A172 (cell line): ENCODE measurements around the gene INPP5A. TPM values are rescaled to one million over a fixed set of nuclear protein-coding genes. Genes with fewer than 3 reads are reported as not detected.
"Not testable (repeated sequence)": the region's sequence is repeated elsewhere in the genome, so short reads cannot be mapped to it uniquely, and the experiment has no call there.

Experiments
- DNase-seq: peaks from one replicate; pipeline ENCODE4 v3.0.0-alpha.2; 2015; ENCODE audit warnings: low spot score
- total RNA-seq: library from RNA; depleted of rRNA; stranded (reverse); fragments of >200 nt; shearing (Covaris generic); gene quantifications from 2 replicates; pipeline ENCODE4 v1.2.3, GENCODE V29; 2014

Gene INPP5A
- total RNA-seq, 1 experiment from 2014 or later: 13.1 TPM

DNA sequence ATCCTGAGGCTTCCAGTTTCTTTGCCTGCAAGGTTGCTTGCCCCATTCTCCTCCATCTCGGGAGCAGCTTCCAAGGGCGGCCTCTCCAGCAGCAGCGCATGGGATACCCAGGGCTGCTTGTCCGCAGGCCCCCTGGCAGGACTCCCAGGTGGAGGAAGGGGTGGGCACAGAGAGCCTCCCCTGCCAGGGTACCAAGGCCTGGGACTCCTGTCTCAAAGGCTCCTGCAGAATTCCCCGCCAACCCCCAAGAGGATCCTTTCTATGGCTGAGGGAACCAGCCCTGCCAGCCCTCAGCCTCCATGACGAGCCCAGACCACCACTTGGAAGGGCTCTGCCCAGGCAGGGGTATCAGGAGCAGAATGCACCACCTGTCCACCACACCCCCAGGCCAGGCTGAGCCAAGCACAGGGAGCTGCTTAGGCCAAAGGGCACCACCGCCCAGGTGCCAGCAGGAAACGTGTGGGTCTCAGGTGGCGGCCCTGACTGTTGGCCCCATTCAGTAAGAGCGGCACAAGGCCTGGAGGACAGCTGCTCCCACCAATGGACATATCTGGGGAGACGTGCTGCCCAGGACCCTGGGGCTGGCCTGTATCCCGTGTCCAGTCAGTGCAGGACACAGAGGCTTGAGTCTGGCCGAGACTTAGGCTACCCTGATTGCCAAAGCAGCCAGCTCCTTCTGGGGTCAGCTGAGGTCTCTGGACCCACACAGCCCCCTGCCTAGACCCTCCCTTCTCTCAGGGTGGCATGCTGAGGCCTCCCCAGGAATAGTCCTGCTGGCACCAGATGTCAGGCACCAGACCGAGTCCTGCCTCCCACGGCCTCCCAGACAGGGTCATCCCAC lies 33.8 kb upstream of the INPP5A start:
- DNase-seq: no peak

DNA sequence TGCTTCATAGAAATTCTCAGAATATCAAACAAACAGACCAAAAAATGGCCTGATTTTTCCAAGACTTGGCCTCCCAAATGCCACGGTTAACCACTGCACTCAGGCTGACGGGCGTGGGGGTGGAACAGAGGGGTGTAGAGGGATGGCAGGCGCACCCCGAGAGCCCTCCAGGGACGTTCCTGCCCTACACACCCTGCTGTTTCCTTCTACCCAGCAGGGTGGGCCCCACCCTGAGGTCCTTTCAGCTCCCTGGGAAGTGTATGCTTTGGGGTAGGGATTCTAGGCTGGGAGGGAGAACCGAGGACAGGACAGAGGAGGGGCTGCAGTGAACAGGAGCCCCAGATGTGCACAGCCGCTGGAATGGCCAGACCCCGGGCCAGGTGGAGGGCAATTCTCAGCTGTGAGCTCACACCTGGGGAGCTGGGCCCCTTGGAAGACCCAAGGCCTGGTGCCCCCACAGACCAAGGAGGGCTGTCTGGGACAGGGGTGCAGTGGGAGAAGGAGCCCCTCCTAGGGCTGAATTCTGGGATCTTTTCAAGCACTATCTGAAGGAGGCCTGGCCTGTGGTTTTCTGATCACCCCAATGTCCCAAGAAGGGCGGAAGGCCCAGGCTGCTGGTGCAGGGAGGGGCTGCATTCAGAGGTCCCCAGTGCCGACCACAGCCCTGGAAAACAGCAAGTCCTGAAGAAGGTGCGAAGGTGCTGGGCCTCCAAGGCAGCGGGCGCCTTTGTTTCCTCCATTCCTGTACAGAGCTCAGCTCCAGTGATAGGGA lies 32.9 kb upstream of the INPP5A start:
- DNase-seq: no peak

DNA sequence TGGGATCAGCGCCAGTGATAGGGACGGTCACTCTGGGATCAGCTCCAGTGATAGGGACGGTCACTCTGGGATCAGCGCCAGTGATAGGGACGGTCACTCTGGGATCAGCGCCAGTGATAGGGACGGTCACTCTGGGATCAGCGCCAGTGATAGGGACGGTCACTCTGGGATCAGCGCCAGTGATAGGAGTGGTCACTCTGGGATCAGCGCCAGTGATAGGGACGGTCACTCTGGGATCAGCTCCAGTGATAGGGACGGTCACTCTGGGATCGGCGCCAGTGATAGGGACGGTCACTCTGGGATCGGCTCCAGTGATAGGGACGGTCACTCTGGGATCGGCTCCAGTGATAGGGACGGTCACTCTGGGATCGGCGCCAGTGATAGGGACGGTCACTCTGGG lies 32.0 kb upstream of the INPP5A start:
- DNase-seq: not testable (repeated sequence)

DNA sequence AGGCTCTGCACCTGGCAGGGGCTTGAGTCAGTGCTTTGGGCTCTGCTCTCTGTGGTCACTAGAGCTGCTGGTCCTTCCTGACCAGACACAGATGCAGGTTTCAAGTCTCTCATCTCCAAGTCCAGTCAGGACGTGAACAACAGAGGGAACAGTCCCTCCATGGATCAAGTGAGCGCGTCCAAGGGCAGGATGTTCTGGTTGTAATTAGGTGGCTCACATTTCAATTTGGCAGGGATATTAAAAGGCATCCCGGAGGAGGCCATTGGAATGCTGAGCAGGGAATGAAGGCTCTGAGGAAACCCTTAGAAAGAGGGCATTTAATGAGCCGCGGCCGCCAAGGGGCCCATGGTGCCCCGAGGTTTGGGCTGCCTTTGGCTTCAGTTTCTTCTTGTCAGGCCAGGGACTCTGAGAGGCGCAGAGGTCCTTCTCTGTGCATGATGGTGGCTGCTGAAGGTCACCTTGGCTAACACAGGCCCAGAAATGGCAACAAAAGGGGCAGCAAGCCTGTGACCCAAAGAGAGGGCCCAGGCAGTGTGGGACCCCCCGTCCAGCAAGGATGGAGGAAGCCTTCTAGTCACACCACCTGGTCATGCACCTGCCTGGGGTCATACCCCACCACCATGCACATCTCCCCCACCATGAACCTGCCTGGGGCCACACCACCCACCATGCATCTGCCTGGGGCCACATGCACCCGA lies 30.7 kb upstream of the INPP5A start:
- DNase-seq: no peak

DNA sequence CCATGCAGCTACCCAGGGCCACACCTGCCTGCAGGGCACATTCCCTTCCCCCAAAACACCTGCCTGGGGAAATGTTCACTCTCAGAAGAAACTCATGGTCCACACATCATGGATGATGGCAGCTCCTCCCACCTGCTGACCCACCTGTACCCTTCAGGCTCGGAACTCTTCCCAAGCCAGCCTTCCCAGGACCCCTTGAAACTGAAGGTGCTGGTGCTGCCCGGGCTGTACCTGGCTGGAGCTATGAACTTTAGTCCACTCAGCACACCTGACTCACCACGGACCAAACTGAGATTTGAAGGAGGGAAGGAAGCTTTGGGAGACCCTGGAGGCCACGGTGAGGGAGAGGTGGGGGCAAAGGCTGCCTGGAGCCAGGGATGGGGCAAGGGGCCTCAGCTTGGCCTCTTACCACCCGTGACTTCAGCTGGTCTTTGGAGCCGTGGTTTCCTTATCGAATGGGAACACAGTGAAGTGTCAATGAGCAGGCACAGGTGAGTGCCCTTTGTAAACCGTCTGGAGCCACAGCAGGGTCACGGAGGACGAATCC lies 30.1 kb upstream of the INPP5A start:
- DNase-seq: no peak

DNA sequence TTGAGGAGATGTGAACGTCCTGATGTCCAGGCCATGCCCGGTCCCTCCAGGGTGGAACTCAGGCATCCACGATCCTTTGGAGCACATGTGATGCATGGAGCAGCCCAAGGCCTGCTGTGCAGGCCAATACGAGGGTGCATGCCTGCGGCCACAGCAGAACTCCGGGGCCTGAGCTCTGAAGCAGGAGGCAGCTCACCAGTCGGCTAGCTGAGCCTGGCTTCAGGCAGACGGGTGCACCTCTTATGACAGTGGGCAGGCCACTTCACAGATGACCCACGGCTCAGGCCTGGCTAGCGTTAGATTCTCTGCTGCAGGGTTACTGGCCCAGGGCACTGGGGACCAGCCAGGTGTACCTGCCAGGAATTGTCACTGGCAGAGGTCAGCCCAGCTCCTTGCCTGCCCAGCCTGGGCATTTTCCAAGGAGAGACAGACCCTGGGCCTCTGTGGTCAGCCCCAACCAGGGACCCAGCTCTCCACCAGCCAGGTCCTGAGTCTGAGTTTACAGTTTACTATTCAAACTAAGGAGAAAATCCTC lies 29.6 kb upstream of the INPP5A start:
- no peak for DNase-seq

DNA sequence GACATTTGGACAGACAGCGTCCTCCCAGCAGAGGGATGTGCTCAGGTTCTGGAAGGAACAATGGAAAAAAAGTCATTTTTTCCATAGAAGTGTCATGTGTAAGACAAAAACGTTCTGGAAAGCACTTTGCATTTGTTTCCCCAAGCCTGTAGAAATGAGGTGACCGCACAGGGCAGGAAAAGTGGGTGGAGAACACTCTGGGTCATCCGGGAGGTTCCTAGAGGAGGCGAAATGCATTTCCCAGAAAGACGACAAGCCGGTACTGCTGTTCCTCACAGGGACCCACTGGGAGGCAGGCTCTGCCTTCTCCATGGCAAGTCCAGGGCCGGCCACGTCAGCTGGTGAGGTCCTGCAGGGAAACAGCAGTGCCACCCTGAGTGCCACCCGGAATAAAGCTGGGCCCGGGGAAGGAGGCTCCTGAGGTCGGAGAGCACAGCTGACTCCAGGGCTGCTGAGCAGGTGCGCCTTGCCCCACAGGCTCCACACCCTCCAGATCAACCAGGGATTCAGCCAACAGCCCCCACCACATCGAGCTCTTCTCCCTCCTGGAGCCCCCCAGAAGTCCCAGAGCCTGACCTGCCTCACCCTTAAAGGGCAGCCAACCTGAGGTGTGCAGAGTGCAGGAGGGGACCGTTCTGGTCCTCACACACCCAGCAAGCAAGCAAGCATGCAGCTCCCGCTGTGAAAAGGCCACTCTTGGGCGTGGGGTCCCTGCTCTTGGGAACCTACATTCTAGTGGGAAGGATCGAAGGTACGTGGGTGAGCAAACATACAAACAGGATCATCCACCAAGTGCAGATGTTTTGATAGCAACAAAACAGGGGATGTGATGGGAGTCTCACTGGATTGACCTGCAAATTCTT lies 28.8 kb upstream of the INPP5A start:
- DNase-seq: no peak

DNA sequence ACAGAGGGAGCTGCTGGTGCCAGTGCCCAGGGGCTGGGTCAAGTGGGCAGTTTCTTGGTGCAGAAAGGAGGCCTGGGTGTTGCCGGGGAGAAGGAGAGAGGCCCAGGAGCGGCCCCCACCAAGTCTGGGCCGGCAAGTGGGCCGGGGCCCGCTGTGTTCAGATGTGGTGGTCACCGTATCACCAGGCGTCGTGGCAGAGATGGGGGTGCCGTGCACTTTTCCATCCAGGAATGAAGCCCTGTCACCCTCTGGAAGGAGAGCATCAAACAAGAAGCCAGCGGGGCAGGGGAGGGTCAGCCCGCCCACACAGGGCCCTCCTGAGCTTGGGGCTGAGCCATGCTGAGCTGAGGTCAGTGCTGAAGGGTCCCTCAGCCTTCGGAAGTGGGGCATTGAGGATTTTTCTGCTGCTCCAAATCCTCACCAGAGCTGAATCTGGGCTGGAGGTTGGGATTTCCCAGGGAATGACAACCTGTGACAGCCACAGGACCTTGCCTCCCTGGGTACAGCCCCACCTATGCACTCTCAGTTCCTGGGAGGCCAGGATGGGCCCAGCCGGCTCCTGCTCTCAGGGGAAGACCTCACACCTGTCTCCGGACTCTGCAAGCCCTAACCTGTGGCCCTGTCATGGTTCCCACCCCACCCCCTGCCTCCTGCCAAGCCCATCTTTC lies 27.9 kb upstream of the INPP5A start:
- no peak for DNase-seq

DNA sequence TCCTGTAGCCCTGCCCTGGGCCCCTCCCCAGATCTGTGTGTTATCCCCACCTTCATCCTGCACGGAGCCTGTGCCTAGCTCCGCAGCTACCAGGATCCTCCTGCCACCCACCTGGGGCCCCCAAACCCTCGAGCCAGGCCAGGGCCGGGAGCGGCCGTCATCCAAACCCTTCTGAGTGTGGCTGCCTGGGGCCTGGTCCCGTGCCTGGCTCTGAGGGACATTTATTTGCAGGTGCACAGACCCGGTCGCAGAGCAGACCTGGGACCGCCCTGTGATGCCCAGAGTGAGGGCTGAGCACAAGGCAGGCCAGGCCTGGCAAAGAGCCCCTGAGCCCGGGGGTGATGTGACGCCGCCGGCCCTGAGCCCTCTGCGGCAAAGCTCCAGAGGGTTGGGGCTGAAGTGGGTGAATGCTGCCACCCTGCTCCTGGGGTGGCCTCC lies 27.4 kb upstream of the INPP5A start:
- DNase-seq: no peak

DNA sequence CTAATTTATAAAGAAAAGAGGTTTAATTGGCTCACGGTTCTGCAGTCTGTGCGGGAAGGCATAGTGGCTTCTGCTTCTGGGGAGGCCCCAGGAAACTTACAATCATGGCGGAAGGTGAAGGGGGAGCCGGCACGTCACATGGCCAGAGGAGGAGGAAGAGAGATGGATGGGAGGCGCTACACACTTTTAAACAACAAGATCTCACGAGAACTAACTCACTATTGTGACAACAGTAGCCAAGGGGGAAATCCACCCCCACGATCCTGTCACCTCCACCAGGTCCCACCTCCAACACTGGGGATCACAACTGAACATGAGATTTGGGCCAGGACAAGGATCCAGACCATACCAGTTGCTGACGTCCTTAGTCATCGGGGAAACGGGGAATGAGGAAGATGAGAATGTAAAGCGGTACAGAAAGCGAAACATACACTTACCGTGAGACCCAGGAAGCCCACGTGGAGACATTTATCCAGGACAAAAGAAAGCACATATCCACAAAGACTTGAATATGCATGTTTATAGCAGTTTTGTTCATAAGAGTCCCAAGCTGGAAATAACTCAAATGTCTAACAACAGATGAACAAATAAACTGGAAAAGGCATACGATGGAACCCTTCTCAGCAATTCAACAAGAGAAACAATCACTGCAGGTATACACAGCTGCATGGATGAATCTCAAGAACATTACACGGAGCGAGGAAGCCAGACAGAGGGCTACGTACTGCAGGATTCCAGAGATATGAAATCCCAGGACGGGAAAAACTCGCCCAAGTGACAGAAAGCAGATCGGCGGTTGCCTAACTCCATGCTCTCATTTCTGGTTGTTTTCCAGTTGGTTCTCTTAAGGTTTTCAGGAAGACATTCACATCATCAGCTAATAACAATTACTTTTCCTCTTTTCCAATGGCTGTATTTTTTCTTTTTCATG lies 26.2 kb upstream of the INPP5A start:
- no peak for DNase-seq

DNA sequence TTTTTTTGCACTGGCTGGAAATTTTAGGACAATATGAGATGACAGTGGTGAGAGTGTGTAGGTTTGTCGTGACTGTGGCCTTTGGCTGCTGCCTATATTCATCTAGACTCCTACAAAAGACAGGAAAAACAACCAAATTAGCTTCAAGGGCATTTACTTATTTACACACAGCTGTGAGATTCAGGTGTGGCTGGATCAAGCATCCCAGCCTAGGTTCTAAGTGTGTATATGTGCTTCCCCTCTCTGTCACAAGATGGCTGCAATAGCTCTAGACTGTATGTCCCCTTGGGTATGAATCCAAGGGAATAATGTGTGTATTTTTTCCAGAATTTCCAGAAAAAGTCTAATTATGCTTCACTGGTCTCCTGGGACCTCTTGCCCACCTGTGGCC lies 25.5 kb upstream of the INPP5A start:
- DNase-seq: no peak

DNA sequence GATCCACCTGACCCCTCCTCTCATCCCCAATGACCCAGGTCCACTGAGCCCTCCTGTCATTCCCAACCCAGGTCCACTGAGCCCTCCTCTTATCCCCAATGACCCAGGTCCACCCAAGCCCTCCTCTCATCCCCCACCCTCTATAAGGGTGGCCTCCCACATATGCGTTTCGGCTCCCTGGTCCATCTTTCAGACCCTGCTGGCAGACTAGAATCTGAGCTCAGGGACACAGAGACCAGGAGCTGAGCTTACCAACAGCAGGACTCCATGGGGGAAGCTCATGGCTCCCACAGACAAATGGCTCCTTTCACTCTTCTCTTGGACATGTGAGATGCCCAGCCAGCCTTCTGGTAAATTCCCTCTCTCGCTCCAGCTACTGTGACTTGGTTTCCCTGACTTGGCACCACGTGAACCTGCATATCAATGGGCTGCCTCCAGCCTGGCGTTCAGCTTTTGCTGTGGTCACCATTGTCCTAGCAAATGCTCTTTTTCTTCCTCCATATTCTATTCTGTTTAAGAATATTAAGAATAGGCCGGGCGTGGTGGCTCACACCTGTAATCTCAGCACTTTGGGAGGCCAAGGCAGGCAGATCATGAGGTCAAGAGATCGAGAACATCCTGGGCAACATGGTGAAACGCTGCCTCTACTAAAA lies 24.8 kb upstream of the INPP5A start:
- DNase-seq: no peak

DNA sequence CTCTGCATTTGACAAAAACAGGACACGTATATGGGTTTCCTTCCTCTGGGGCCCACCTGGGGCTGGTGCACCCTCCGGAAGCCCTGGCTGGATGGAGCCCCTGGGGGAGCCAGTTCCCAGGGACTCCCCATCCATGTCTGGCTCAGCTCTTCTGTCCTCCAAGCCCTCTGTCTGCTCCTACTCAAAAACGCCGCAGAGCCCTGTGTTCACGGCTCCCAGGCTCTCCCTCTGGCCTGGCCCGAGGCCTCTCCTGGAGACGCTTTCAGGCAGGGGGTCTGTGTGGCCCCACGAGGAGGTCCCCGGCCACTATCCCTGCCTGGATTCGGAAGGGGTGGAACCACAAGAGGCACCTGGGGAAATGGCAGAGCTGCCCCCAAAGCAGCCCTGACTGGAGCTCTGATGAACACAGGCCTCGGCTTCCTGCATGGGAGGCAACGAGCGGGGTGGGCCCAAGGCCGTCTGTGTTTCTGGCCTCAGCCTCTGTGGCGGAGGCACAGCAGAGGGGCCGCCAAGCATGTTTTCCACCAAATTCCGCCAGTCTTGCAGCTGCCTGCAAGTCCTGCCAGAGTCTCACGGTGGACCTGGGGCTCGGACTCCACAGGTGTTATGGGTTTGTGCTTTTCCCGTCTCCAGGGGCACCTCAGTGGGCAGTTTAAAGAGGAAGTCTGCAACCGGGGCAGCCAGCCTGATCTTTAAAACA lies 22.6 kb upstream of the INPP5A start:
- no peak for DNase-seq

DNA sequence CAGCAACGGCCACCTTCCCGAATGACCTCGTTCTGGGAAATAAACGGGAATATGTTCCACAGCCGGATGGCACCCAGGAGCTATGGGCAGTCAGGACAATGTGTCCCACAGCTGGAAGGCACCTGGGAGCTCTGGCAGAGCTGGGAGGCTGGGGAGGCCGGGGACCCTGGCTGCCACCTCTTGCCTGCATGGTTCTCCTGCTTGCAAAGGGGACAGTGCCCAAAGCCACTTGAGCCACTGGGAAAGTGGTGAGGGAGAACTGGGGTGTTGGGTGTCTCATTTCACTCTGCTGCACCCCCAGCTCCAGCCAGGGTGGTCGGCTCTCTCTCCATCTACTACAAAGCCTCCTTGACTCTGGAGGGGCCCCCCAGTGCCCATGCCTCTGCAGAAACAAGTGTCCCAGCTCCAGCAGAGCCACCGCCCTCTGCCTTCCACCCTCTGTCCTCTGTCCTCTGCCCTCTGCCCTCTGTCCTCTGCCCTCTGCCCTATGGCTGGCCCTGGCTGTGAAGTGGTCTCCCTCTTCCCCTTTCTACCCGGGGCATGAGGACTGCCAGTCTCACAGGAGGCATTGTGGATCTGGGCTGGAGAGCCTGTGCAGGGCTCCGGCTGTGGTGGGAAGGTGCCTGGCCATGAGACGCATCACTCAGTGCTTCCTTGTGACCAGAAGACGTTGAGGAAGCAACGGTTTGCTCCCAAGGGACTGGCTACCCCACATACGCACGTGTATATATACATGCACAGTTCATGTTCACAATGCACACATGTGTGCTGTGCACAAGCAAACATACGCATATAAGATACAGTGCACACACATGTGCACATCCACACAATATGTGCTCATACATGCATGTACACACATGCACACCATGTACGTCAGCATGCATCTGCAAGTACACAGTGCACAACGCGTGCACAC lies 21.5 kb upstream of the INPP5A start:
- DNase-seq: no peak

DNA sequence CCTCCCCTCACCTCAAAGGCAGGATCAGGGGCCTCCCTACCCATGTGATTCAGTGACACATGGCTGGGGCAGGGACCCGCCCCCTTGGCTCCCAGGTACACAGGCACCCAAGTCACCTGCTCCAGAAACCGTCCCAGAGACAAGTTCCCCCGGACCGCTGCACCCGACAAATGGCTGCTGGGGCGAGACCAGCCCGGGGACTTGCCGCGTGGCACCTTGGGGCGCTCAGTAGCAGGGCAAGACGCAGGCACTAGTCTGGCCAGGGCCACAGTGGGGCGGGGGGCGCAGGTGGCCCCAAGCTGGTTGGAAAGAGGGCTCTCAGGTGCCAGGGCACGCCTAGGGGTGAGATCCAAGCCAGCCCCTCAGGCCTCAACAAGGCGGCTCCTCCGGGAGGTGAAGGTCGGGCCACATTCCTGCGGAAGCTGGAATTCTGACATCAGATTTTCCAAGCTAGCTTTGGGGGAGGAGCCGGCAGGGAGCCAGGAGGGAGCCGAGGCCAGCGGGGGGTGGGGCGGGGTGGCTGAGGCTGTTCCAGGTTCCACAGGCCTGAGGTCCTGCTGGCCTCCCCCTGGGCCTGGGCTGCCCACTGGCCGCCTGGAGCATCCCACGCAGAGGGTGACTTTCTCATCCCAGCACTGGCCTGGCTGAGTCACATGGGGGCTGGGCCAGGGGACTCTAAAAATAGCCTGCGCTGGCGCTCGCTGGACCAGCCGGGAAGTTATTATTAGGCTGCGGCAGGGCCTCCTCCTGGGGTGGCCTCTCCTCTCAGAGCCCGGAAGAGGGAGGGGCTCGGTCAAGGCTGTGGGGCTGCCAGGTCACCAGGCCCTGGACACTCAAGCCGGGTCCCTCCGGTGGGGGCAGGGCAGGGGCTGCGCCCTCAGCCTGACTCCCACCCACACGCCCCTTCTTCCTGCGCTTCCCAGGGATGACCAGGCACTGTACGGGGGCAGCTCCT lies 20.5 kb upstream of the INPP5A start:
- peak; percentile 93 for DNase-seq
